A673 (cell line): ENCODE measurements around the gene SOAT1. TPM values are rescaled to one million over a fixed set of nuclear protein-coding genes. Genes with fewer than 3 reads are reported as not detected.

ENCODE experiments used
- BruUV-seq: library from RNA; stranded (reverse); fragments of 400-500 nt; replicated peaks from 2 replicates; lab custom pipeline; 2021; lab: Mats Ljungman, UMichigan
- CTCF ChIA-PET: fragments of 300-600 bp; sonication (Branson Sonifier 250); formaldehyde crosslinking; loops from one replicate; lab custom pipeline; 2022; ENCODE audit warnings: antibody characterized with exemption; lab: Charles Lee
- POLR2A ChIA-PET: fragments of 300-600 bp; sonication (Branson Sonifier 250); formaldehyde crosslinking; loops from one replicate; lab custom pipeline; 2022; ENCODE audit warnings: antibody characterized with exemption; ENCODE audit not compliant: low non-redundant PET; lab: Charles Lee
- DNase-seq: peaks from one replicate; pipeline ENCODE4 v3.0.0-alpha.2; 2015; ENCODE audit warnings: low spot score
- H3K27ac ChIP-seq: fragments of 200-600 bp; sonication (generic); 2 replicates; pipeline ENCODE4 v1.5.1; 2016; ENCODE audit warnings: mixed run types, low read depth, mild to moderate bottlenecking, mixed read lengths, antibody characterized with exemption, low read length; ENCODE audit not compliant: poor library complexity, severe bottlenecking
- H3K27me3 ChIP-seq: fragments of 200-600 bp; sonication (generic); replicated peaks from 2 replicates; pipeline ENCODE4 v1.6.1; 2017; ENCODE audit warnings: mixed run types, low read depth, mild to moderate bottlenecking, mixed read lengths, antibody characterized with exemption, low read length; ENCODE audit not compliant: insufficient read depth, poor library complexity
- H3K36me3 ChIP-seq: fragments of 200-600 bp; sonication (generic); 2 replicates; pipeline ENCODE4 v1.6.1; 2016; ENCODE audit warnings: mixed run types, mild to moderate bottlenecking, mixed read lengths, antibody characterized with exemption, low read length; ENCODE audit not compliant: insufficient read depth, poor library complexity, severe bottlenecking
- H3K4me1 ChIP-seq: fragments of 200-600 bp; sonication (generic); 2 replicates; pipeline ENCODE4 v1.6.1; 2017; ENCODE audit warnings: mixed run types, mild to moderate bottlenecking, mixed read lengths, antibody characterized with exemption, low read length; ENCODE audit not compliant: insufficient read depth, poor library complexity, severe bottlenecking
- H3K4me3 ChIP-seq: fragments of 200-600 bp; sonication (generic); 2 replicates; pipeline ENCODE4 v1.5.1; 2016; ENCODE audit warnings: low read depth, mixed run types, mild to moderate bottlenecking, mixed read lengths, low read length; ENCODE audit not compliant: poor library complexity, severe bottlenecking
- H3K9me3 ChIP-seq: fragments of 200-600 bp; sonication (generic); 2 replicates; pipeline ENCODE4 v1.6.1; 2016; ENCODE audit warnings: mixed run types, low read depth, mild to moderate bottlenecking, mixed read lengths, antibody characterized with exemption, low read length; ENCODE audit not compliant: poor library complexity, severe bottlenecking
- EZH2 ChIP-seq: fragments of 200-600 bp; sonication (generic); IDR thresholded peaks from 2 replicates; pipeline ENCODE4 v1.6.1; 2017; ENCODE audit warnings: borderline replicate concordance, low read depth, mild to moderate bottlenecking, mixed read lengths, antibody characterized with exemption, low read length; ENCODE audit not compliant: poor library complexity, severe bottlenecking
- intact Hi-C: fragments of 100-400 bp; cut with micrococcal nuclease; formaldehyde crosslinking; loops from one replicate; pipeline ENCODE4 v1.10.0; 2022; ENCODE audit not compliant: unreplicated experiment
- total RNA-seq: library from RNA; stranded (reverse); gene quantifications from 2 replicates; pipeline ENCODE4 v1.2.3, GENCODE V29; 2021
- TF ChIP-seq, protein P1 (sequence below): fragments of 300-800, 200-600 bp; sonication (generic); conservative IDR thresholded peaks from 2 replicates; pipeline ENCODE4 v1.5.1; 2017; ENCODE audit warnings: low read depth, mild to moderate bottlenecking, antibody characterized with exemption, low read length, moderate library complexity, mixed read lengths

The SOAT1 gene
- total RNA-seq, 1 experiment from 2014 or later, result 53.0 TPM

DNA sequence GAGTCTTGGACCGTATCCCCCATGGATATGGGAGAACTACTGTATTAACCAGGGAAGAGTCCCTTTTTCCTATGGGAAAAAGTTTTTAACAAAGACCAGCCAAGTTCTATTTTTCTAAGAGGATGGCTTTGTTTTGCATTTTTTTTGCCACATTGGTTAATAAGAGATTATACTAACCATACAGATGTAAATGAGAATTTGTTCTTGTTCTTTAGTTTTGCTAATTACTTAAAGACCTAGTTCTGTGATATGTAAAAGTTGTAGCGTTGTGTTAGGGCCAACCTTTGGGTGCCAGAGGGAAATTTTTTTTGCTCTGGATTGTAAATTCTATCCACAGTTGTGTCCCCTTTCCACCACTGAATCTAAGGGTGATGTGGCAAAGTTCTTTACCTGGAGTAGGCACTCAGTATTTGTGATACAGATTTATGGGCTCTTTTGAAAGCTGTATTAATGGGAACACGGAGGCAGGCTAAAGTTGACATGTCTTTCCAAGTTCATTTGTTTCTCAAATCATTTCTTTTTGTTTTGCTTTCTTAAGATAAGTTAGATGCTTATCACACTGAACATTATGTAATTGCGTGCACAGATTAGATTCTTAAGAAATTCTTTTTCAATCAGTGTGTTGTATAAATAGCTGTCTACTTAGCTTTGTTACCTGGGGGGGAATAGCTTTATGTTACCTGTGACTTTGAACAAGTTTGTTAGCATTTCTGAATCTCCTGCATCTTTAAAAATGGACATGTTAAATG lies 2.9 kb downstream of the SOAT1 start:
- Histone ChIP-seq H3K27ac (no peak overlapping the region), H3K36me3 (no peaks in the 10 kb centered on the region), H3K27me3 (no peaks in the 10 kb centered on the region), H3K4me3 (no peak overlapping the region), H3K4me1 (peaks cover 9% of the 10 kb centered on the region), H3K9me3 (no peaks in the 10 kb centered on the region)
- DNase-seq, result no peak
- intact Hi-C loops, result no loop called here
- ChIA-PET POLR2A (no interaction called here), CTCF (interaction anchor here (0.6 kb wide), 1 partner anchor 346 kb away, joined by 7 read pairs; no protein-coding TSS in a partner anchor)
- no TSS peak for BruUV-seq
- no peak for TF ChIP-seq EZH2
- TF ChIP-seq, protein P1, sequence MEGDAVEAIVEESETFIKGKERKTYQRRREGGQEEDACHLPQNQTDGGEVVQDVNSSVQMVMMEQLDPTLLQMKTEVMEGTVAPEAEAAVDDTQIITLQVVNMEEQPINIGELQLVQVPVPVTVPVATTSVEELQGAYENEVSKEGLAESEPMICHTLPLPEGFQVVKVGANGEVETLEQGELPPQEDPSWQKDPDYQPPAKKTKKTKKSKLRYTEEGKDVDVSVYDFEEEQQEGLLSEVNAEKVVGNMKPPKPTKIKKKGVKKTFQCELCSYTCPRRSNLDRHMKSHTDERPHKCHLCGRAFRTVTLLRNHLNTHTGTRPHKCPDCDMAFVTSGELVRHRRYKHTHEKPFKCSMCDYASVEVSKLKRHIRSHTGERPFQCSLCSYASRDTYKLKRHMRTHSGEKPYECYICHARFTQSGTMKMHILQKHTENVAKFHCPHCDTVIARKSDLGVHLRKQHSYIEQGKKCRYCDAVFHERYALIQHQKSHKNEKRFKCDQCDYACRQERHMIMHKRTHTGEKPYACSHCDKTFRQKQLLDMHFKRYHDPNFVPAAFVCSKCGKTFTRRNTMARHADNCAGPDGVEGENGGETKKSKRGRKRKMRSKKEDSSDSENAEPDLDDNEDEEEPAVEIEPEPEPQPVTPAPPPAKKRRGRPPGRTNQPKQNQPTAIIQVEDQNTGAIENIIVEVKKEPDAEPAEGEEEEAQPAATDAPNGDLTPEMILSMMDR, result no peak

DNA sequence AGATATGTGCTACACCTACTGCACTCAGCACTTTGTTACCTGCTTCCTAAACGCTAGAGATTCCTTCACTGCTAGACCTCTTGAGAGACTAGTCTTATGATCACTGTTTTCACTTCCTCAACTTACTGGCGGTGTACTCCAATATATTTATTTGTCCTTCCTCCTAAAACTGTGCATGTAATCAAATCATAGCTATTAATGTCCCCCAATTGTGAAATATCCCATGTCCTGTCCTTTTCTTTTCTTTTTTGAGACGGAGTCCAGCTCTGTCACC lies 3.4 kb downstream of the SOAT1 start:
- DNase-seq, result no peak
- no peaks in the 10 kb centered on the region for H3K9me3 ChIP-seq
- ChIA-PET CTCF (no interaction called here), POLR2A (no interaction called here)
- no TSS peak for BruUV-seq
- no peak overlapping the region for H3K27ac ChIP-seq
- no peaks in the 10 kb centered on the region for H3K36me3 ChIP-seq
- TF ChIP-seq, protein P1, result no peak
- TF ChIP-seq EZH2, result no peak
- intact Hi-C loops, result no loop called here
- H3K27me3 ChIP-seq, result no peaks in the 10 kb centered on the region
- H3K4me3 ChIP-seq, result no peak overlapping the region
- H3K4me1 ChIP-seq, result peaks cover 9% of the 10 kb centered on the region

DNA sequence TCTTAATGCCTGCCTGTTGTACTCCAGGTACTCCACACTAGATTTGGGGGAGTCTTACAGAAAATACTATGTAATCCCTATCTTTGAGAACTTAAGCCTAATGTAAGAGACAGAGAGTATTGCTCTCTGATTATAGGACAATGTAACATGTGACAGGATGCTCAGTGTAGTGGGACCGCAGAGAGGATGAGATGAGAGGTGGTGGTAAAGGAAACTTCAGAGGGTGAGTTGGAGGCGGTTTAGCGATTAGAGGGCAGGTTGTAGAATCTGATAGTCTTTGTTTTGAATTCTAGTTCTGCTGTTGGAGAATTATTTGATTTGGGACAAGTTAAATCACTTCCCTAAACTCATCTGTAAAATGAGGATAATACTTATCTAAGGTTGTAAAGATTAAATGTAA lies 5.4 kb downstream of the SOAT1 start:
- ChIA-PET POLR2A (no interaction called here), CTCF (no interaction called here)
- intact Hi-C loops, result no loop called here
- no peak overlapping the region for H3K27ac ChIP-seq
- peaks cover 6% of the 10 kb centered on the region for H3K4me1 ChIP-seq
- H3K4me3 ChIP-seq, result no peak overlapping the region
- DNase-seq, result no peak
- no peaks in the 10 kb centered on the region for H3K36me3 ChIP-seq
- H3K9me3 ChIP-seq, result no peaks in the 10 kb centered on the region
- TF ChIP-seq, protein P1, result no peak
- no peak for TF ChIP-seq EZH2
- BruUV-seq, result no TSS peak
- H3K27me3 ChIP-seq, result no peaks in the 10 kb centered on the region
